Memory B cell (primary cell): ENCODE measurements around the gene CRYBA1.
A peak's percentile ranks its signal among the peaks of the same experiment; 100 is the strongest.
"Not testable (repeated sequence)": the region's sequence is repeated elsewhere in the genome, so short reads cannot be mapped to it uniquely, and the experiment has no call there.

Experiments
- ATAC-seq: fragments of 150-1000 bp; cut with Tn5 transposase; 2 replicates; pipeline ENCODE4 v1.10.0; 2021; ENCODE audit warnings: low read depth, mild to moderate bottlenecking, moderate library complexity
- DNase-seq, 2 donors: peaks; one replicate each; pipeline ENCODE4 v3.0.0; 2022; ENCODE audit warnings: low spot score in 2 of 2
- H3K27ac Mint-ChIP-seq: one replicate; pipeline ENCODE4 v1.8.0; 2022; ENCODE audit warnings: mild to moderate bottlenecking, moderate library complexity, mixed read lengths
- H3K27me3 Mint-ChIP-seq: one replicate; pipeline ENCODE4 v1.8.0; 2022; ENCODE audit warnings: mixed read lengths
- H3K36me3 Mint-ChIP-seq: one replicate; pipeline ENCODE4 v1.8.0; 2022; ENCODE audit warnings: mild to moderate bottlenecking, mixed read lengths
- H3K4me1 Mint-ChIP-seq: one replicate; pipeline ENCODE4 v1.8.0; 2022; ENCODE audit warnings: mixed read lengths
- H3K4me3 Mint-ChIP-seq: one replicate; pipeline ENCODE4 v1.8.0; 2022; ENCODE audit warnings: mild to moderate bottlenecking, moderate library complexity, mixed read lengths
- H3K9me3 Mint-ChIP-seq: one replicate; pipeline ENCODE4 v1.8.0; 2022; ENCODE audit warnings: mixed read lengths

Gene CRYBA1

DNA sequence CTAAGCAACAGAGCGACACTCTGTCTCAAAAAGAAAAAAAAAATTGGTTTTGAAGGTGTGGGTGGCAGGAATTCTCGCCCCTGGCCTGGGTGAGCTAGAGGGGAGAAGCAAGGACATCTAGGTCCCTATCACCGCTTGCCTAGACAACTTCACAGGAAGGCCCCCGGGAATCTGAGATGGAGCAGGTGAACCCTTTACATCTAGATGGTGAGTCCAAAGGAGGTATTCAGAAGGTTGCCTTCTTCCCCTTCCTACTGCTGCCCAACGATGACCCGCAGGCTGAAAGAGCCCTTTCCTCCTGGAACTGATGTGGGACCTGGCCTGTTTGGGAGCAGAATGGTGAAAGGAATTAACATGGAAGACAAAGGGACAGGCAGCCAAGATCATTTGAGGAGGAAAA is 1.3 kb upstream of the CRYBA1 start:
- no peak for ATAC-seq
- Mint-ChIP-seq H3K27ac (no peak overlapping the region), H3K4me1 (peaks cover 10% of the 10 kb centered on the region), H3K9me3 (no peaks in the 10 kb centered on the region), H3K27me3 (no peaks in the 10 kb centered on the region), H3K36me3 (no peaks in the 10 kb centered on the region), H3K4me3 (no peak overlapping the region)
- DNase-seq, result no peak

GRCh38 chr17:29247219-29247618 is 560 bp downstream of the CRYBA1 start:
- H3K9me3 Mint-ChIP-seq, result no peaks in the 10 kb centered on the region
- no peak overlapping the region for H3K27ac Mint-ChIP-seq
- no peaks in the 10 kb centered on the region for H3K36me3 Mint-ChIP-seq
- ATAC-seq (no peak), DNase-seq (no peak)
- H3K4me1 Mint-ChIP-seq, result peaks cover 16% of the 10 kb centered on the region
- no peak overlapping the region for H3K4me3 Mint-ChIP-seq
- no peaks in the 10 kb centered on the region for H3K27me3 Mint-ChIP-seq

GRCh38 chr17:29248845-29249244 is 2.2 kb downstream of the CRYBA1 start:
- no peak overlapping the region for H3K27ac Mint-ChIP-seq
- no peak overlapping the region for H3K4me3 Mint-ChIP-seq
- H3K4me1 Mint-ChIP-seq, result peaks cover 17% of the 10 kb centered on the region
- no peaks in the 10 kb centered on the region for H3K9me3 Mint-ChIP-seq
- H3K36me3 Mint-ChIP-seq, result no peaks in the 10 kb centered on the region
- H3K27me3 Mint-ChIP-seq, result no peaks in the 10 kb centered on the region
- no peak for ATAC-seq
- DNase-seq, result no peak

GRCh38 chr17:29250666-29251065 is 4.0 kb downstream of the CRYBA1 start:
- no peak overlapping the region for H3K4me3 Mint-ChIP-seq
- no peaks in the 10 kb centered on the region for H3K27me3 Mint-ChIP-seq
- no peak for DNase-seq
- no peak for ATAC-seq
- H3K27ac Mint-ChIP-seq, result no peak overlapping the region
- H3K4me1 Mint-ChIP-seq, result peaks cover 17% of the 10 kb centered on the region
- H3K36me3 Mint-ChIP-seq, result peaks cover 3% of the 10 kb centered on the region
- H3K9me3 Mint-ChIP-seq, result no peaks in the 10 kb centered on the region

- H3K4me1 Mint-ChIP-seq, result peaks cover 17% of the 10 kb centered on the region
These were observed 4.5 kb downstream of the CRYBA1 start for GRCh38 chr17:29251184-29251583.

GRCh38 chr17:29252101-29252791 is 5.6 kb downstream of the CRYBA1 start:
- no peak for ATAC-seq
- H3K36me3 Mint-ChIP-seq, result peaks cover 5% of the 10 kb centered on the region

More at GRCh38 chr17:29251184-29251583, 4.5 kb downstream of the CRYBA1 start:
- ATAC-seq, result no peak
- Mint-ChIP-seq H3K9me3 (no peaks in the 10 kb centered on the region), H3K27ac (no peak overlapping the region), H3K36me3 (peaks cover 3% of the 10 kb centered on the region), H3K4me3 (no peak overlapping the region), H3K27me3 (no peaks in the 10 kb centered on the region)
- no peak for DNase-seq

DNA sequence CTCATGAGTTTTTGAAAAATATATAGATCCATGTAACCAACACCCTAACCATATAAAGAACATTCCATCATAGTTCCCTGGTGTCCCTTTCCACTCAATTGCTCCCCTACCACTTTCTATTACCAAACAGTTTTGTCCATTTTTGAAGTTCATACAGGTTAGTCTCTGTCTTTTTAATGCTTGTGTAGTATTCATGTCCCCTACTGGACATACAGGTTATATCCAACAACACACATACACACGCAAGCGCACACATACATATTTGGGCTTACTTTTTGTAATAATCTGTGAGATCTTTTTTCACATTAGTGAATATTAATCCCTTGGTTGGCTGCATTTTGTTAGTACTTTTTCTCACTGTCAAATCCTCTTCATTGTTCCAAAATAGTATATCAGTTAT is 6.4 kb downstream of the CRYBA1 start:
- Mint-ChIP-seq H3K27me3 (no peaks in the 10 kb centered on the region), H3K9me3 (no peaks in the 10 kb centered on the region), H3K36me3 (peaks cover 5% of the 10 kb centered on the region), H3K27ac (no peak overlapping the region), H3K4me3 (no peak overlapping the region), H3K4me1 (peaks cover 13% of the 10 kb centered on the region)
- DNase-seq (no peak), ATAC-seq (no peak)

More at GRCh38 chr17:29252101-29252791, 5.6 kb downstream of the CRYBA1 start:
- no peak for DNase-seq
- H3K9me3 Mint-ChIP-seq, result no peaks in the 10 kb centered on the region
- H3K4me1 Mint-ChIP-seq, result peaks cover 13% of the 10 kb centered on the region
- H3K27me3 Mint-ChIP-seq, result no peaks in the 10 kb centered on the region
- no peak overlapping the region for H3K4me3 Mint-ChIP-seq
- no peak overlapping the region for H3K27ac Mint-ChIP-seq

DNA sequence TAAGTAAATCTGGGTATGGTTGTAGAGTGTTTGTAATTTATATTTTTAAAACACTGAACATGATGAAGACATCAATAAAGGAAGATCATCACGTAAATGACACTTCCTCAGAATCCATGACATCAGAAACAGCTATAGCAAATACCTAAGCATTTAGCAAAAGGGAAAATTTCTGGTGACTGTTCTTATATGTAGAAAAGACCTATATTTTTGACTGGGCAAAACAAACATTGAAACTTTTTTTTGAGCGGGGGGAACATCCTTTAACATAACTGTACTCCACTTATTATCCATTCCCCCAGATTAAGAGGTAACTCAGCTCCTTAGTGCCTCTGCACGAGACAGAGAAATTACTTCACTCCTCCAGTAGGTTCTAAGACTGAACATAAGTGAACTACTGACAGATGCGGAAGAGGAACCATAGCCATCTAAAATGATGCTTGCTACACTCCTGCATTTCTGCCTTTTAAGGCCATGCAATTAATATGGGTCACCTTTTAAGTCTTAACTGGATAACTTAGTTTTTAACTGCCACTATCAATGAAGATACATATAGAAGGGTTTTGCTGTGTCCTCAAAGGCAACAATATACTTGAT is 9.4 kb downstream of the CRYBA1 start:
- Mint-ChIP-seq H3K36me3 (peaks cover 12% of the 10 kb centered on the region), H3K9me3 (no peaks in the 10 kb centered on the region), H3K4me3 (no peak overlapping the region), H3K27ac (no peak overlapping the region), H3K27me3 (no peaks in the 10 kb centered on the region), H3K4me1 (peaks cover 13% of the 10 kb centered on the region)
- ATAC-seq, result no peak
- no peak for DNase-seq

- ATAC-seq, result no peak
- Mint-ChIP-seq H3K36me3 (peaks cover 17% of the 10 kb centered on the region), H3K4me1 (peaks cover 10% of the 10 kb centered on the region), H3K27ac (peak overlapping the region; percentile 11), H3K4me3 (no peak overlapping the region), H3K27me3 (no peaks in the 10 kb centered on the region), H3K9me3 (no peaks in the 10 kb centered on the region)
- DNase-seq, result no peak
These were observed 10.2 kb downstream of the CRYBA1 start for GRCh38 chr17:29256735-29257466.

DNA sequence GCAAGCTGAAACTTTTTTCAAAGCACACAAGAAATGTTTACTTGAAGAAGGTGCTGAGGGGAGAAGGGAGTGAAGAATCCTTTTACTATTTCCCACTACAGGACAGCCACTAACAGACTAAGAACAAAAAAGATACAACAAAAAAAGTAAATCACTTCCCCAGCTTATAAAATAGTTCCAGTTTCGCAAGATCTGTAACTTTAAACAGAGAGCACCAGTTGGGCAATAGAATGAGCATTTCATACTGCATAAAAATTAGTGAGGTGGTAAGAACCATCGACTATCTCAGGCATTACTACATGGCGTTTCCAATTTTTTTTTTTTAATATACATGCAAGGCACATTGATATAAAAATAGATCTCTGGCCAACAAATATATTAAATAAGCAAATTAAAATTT is 11.1 kb downstream of the CRYBA1 start:
- no peak for ATAC-seq
- Mint-ChIP-seq H3K9me3 (no peaks in the 10 kb centered on the region), H3K4me3 (no peak overlapping the region), H3K27ac (no peak overlapping the region), H3K36me3 (peaks cover 20% of the 10 kb centered on the region), H3K4me1 (peaks cover 7% of the 10 kb centered on the region), H3K27me3 (no peaks in the 10 kb centered on the region)
- no peak for DNase-seq

- ATAC-seq (no peak), DNase-seq (no peak)
- H3K4me1 Mint-ChIP-seq, result peaks cover 2% of the 10 kb centered on the region
- peaks cover 32% of the 10 kb centered on the region for H3K36me3 Mint-ChIP-seq
- H3K27ac Mint-ChIP-seq, result no peak overlapping the region
- H3K27me3 Mint-ChIP-seq, result no peaks in the 10 kb centered on the region
- H3K4me3 Mint-ChIP-seq, result no peak overlapping the region
- no peaks in the 10 kb centered on the region for H3K9me3 Mint-ChIP-seq
These were observed 17.3 kb downstream of the CRYBA1 start for GRCh38 chr17:29263916-29264315.

- H3K4me3 Mint-ChIP-seq, ATAC-seq, H3K27me3 Mint-ChIP-seq, H3K27ac Mint-ChIP-seq, DNase-seq, H3K9me3 Mint-ChIP-seq: not testable (repeated sequence)
- peaks cover 30% of the 10 kb centered on the region for H3K4me1 Mint-ChIP-seq
- peaks cover 20% of the 10 kb centered on the region for H3K36me3 Mint-ChIP-seq
These were observed 25.3 kb downstream of the CRYBA1 start for GRCh38 chr17:29271980-29272379.

DNA sequence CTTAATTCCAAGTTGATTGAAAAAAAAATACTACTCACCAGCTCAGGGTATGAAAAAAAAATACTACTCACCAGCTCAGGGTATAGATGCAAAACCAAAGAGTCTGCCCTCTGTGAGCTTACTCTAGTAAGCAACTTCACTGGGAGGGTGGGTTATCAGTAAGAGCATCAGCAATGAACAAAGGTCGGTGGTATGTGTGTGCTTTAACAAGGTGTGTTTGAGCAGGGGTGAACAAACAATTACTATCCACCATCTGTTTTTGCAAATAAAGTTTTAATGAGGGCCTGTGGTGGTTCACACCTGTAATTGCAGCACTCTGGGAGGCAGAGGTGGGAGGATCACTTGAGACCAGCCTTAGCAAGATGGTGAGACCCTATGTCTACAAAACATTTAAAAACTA is 27.3 kb downstream of the CRYBA1 start:
- Mint-ChIP-seq H3K4me1 (peaks cover 32% of the 10 kb centered on the region), H3K27ac (peak overlapping the region; percentile 63), H3K4me3 (no peak overlapping the region), H3K9me3 (no peaks in the 10 kb centered on the region), H3K36me3 (peaks cover 25% of the 10 kb centered on the region), H3K27me3 (no peaks in the 10 kb centered on the region)
- DNase-seq (no peak), ATAC-seq (no peak)

- Mint-ChIP-seq H3K4me3 (no peak overlapping the region), H3K36me3 (peaks cover 32% of the 10 kb centered on the region), H3K4me1 (peaks cover 37% of the 10 kb centered on the region), H3K27ac (no peak overlapping the region), H3K27me3 (no peaks in the 10 kb centered on the region), H3K9me3 (peaks cover 2% of the 10 kb centered on the region)
- no peak for DNase-seq
- no peak for ATAC-seq
These were observed 32.0 kb downstream of the CRYBA1 start for GRCh38 chr17:29278692-29279091.
